B cell (primary cell): ENCODE results near the gene ANKDD1B. TPM values are rescaled to one million over a fixed set of nuclear protein-coding genes. Genes with fewer than 3 reads are reported as not detected.
A peak's percentile ranks its signal among the peaks of the same experiment; 100 is the strongest.

ENCODE experiments used
- ATAC-seq: fragments of 200-7000 bp; cut with Tn5 transposase; one replicate; pipeline ENCODE4 v1.10.0; 2021; ENCODE audit warnings: low read depth, mild to moderate bottlenecking, moderate number of reproducible peaks, moderate library complexity
- CTCF ChIA-PET: fragments of 350-600 bp; sonication (Branson Sonifier 250); formaldehyde crosslinking; loops from one replicate; lab custom pipeline; 2021; ENCODE audit warnings: antibody characterized with exemption, inconsistent platforms; lab: Charles Lee
- POLR2A ChIA-PET: fragments of 350-600 bp; sonication (Branson Sonifier 250); formaldehyde crosslinking; loops from one replicate; lab custom pipeline; 2021; ENCODE audit warnings: antibody characterized with exemption; lab: Charles Lee
- DNase-seq: peaks from one replicate; pipeline ENCODE4 v3.0.0; 2013
- H2AFZ ChIP-seq: 2 replicates; pipeline ENCODE4 v1.6.1; 2012; ENCODE audit warnings: mild to moderate bottlenecking, low read depth, low read length; ENCODE audit not compliant: insufficient read depth, poor library complexity, severe bottlenecking
- H3K27ac ChIP-seq, 2 donors: 1 replicate in 1 of 2; 2 replicates in 1 of 2; pipeline ENCODE4 v1.5.1; 2012 to 2013; ENCODE audit warnings: low read length in 2 of 2, mild to moderate bottlenecking in 2 of 2, moderate library complexity in 1 of 2
- H3K27me3 ChIP-seq, 4 experiments: fragments of 200-600 bp in 1 of 4; sonication (generic) in 1 of 4; replicated peaks in 1 of 4; 1 replicate in 2 of 4; 2 replicates in 2 of 4; pipeline versions ENCODE4 v1.6.1 to v1.7.0; 2013 to 2016; ENCODE audit warnings: low read length in 3 of 4, mild to moderate bottlenecking in 2 of 4, mixed read lengths in 1 of 4, moderate library complexity in 1 of 4; ENCODE audit not compliant: insufficient read depth in 4 of 4, control insufficient read depth in 3 of 4; ENCODE audit errors: control extremely low read depth in 1 of 4
- H3K36me3 ChIP-seq, 2 experiments: replicated peaks in 1 of 2; 1 replicate in 1 of 2; 2 replicates in 1 of 2; pipeline versions ENCODE4 v1.6.1 to v1.7.1; 2013; ENCODE audit warnings: low read length in 1 of 2; ENCODE audit not compliant: insufficient read depth in 2 of 2, control insufficient read depth in 1 of 2; ENCODE audit errors: control extremely low read depth in 1 of 2, extremely low read depth in 1 of 2
- H3K4me1 ChIP-seq, 2 donors: fragments of 200-600 bp in 1 of 2; sonication (generic) in 1 of 2; 1 replicate in 1 of 2; 2 replicates in 1 of 2; pipeline versions ENCODE4 v1.5.1 to v1.6.1; 2013 to 2017; ENCODE audit warnings: low read length in 2 of 2; ENCODE audit not compliant: control insufficient read depth in 2 of 2, insufficient read depth in 2 of 2
- H3K4me2 ChIP-seq: replicated peaks from 2 replicates; pipeline ENCODE3; 2012; ENCODE audit warnings: mild to moderate bottlenecking, low read depth, low read length; ENCODE audit not compliant: poor library complexity, severe bottlenecking
- H3K4me3 ChIP-seq, 5 experiments: fragments of 200-600 bp in 1 of 5; sonication (generic) in 1 of 5; 1 replicate in 3 of 5; 2 replicates in 2 of 5; pipeline versions ENCODE4 v1.5.1 to v1.7.0; 2011 to 2016; ENCODE audit warnings: low read length in 4 of 5, mild to moderate bottlenecking in 4 of 5, low read depth in 2 of 5, control low read depth in 1 of 5, moderate library complexity in 1 of 5; ENCODE audit not compliant: insufficient read depth in 1 of 5; ENCODE audit errors: control extremely low read depth in 1 of 5, extremely low read depth in 1 of 5
- H3K79me2 ChIP-seq: fragments of 200-600 bp; sonication (generic); one replicate; pipeline ENCODE4 v1.6.0; 2016; ENCODE audit warnings: low read length; ENCODE audit not compliant: control insufficient read depth, insufficient read depth
- H3K9ac ChIP-seq: fragments of 200-600 bp; sonication (generic); 2 replicates; pipeline ENCODE4 v1.6.1; 2017; ENCODE audit warnings: mild to moderate bottlenecking, low read length, moderate library complexity
- H3K9me3 ChIP-seq, 3 donors: one replicate each; pipeline versions ENCODE4 v1.6.1 to v1.7.1; 2013; ENCODE audit warnings: low read length in 2 of 3; ENCODE audit not compliant: control insufficient read depth in 2 of 3, insufficient read depth in 1 of 3; ENCODE audit errors: control extremely low read depth in 1 of 3
- H4K20me1 ChIP-seq: 2 replicates; pipeline ENCODE4 v1.6.0; 2012; ENCODE audit warnings: mild to moderate bottlenecking, low read length; ENCODE audit not compliant: insufficient read depth, control insufficient read depth, poor library complexity, severe bottlenecking
- H3K27ac Mint-ChIP-seq: one replicate; pipeline ENCODE4 v1.8.0; 2021; ENCODE audit warnings: mixed read lengths
- H3K27me3 Mint-ChIP-seq: one replicate; pipeline ENCODE4 v1.8.0; 2021; ENCODE audit warnings: mixed read lengths
- H3K4me1 Mint-ChIP-seq: one replicate; pipeline ENCODE4 v1.8.0; 2021; ENCODE audit warnings: mixed read lengths
- H3K4me3 Mint-ChIP-seq: one replicate; pipeline ENCODE4 v1.8.0; 2021; ENCODE audit warnings: mixed read lengths
- H3K9me3 Mint-ChIP-seq: one replicate; pipeline ENCODE4 v1.8.0; 2022; ENCODE audit warnings: mixed read lengths; ENCODE audit not compliant: insufficient read depth
- EZH2 ChIP-seq: IDR thresholded peaks from 2 replicates; pipeline ENCODE4 v1.6.1; 2012; ENCODE audit warnings: borderline replicate concordance, low read depth, mild to moderate bottlenecking, moderate library complexity, low read length; ENCODE audit not compliant: insufficient read depth, poor library complexity, severe bottlenecking
- WGBS: methylation state at CpG from one replicate; pipeline ENCODE4 v1.1.5; 2013; ENCODE audit warnings: missing lambda C conversion rate; ENCODE audit not compliant: insufficient coverage; 5-methylcytosine and 5-hydroxymethylcytosine counted together
- intact Hi-C: fragments of 100-400 bp; cut with micrococcal nuclease; formaldehyde crosslinking; loops from one replicate; pipeline ENCODE4 v1.10.0; 2022
- polyA plus RNA-seq: library from polyadenylated mRNA; depleted of rRNA; stranded (reverse); fragments of >200 nt; gene quantifications from 2 replicates; pipeline ENCODE4 v1.2.3, GENCODE V29; 2012
- total RNA-seq, 2 donors: library from RNA; stranded (reverse); fragments of 120-200 nt in 1 of 2; gene quantifications; 1 replicate in 1 of 2; 2 replicates in 1 of 2; pipeline versions ENCODE4 v1.2.3 to v1.2.4, GENCODE V29; 2013 to 2022
- TF ChIP-seq, protein P1 (sequence below): fragments of 200-600 bp; IDR thresholded peaks from one replicate; pipeline ENCODE4 v1.8.0; 2022; ENCODE audit warnings: antibody characterized with exemption, mild to moderate bottlenecking

ANKDD1B gene
- total and polyA plus RNA-seq, 2 donors (not counting 1 experiment from before 2014, with no cell fraction given): 0.30 to 1.1 TPM

DNA sequence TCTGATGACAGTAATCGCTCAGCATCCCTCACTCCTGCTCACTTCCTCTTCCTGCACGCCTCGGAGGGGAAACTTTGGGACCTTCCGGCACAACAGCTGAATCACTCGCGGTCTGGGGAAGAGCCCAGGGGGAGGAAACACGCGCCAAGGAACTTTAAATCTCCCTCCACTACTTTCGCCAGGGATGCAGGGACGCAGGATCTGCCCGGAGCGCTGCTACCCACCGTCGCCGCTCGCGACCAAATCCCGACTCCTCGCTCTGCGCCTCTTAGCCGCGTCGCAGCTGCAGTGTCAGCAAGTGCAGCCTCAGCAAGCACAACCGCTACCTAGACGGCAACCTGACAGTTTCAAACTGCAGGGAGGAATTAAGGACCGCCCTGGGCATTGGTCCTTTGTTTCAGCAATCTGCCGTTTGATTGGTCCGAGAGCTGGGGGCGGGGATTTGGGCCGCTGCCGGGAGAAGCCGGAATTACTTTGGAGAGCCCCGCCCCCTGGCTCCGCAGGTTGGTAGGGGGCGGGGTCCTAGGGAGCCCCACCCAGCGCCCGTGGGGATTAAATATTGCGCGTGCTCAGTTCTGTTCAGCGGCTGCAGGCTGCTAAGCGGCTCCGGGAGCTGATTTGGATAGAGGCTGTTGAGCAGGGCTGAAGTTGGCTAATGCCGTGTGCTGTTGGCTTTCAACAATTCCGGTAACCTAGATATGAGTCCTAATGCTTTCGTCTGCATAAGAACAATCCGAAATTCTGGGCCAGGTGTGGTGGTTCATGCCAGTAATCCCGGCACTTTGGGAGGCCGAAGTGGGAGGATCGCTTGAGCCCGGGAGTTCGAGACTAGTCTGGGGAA is 106.0 kb downstream of the ANKDD1B start, which contains the start of gene POC5:
TSS of gene POC5 (minus strand) at position 356 of the 841 bp plus-strand sequence. CDS start 4,500 bp downstream, outside the sequence.
- Histone ChIP-seq H3K9me3 (peaks cover 0 to 11% (median 0%) of the 10 kb centered on the region in 3 donors), H3K27ac (peak within 1 kb of the TSS; percentile 80 to 85), H3K36me3 (peaks cover under 1% of the 10 kb centered on the region in 2 experiments), H3K27me3 (peaks cover 0 to 4% (median 0%) of the 10 kb centered on the region in 4 experiments), H3K4me2 (peak within 1 kb of the TSS; percentile 82), H3K9ac (peak within 1 kb of the TSS; percentile 93), H4K20me1 (peaks cover 8% of the 10 kb centered on the region), H3K79me2 (peaks cover 42% of the 10 kb centered on the region), H2AFZ (peak within 1 kb of the TSS; percentile 89), H3K4me1 (peaks cover 12 to 18% of the 10 kb centered on the region in 2 donors), H3K4me3 (peak within 1 kb of the TSS; percentile 80 to 99 (median 89))
- POLR2A ChIA-PET: interaction anchor here (0.6 to 1.0 kb wide), 2 partner anchors 25 to 40 kb away, joined by 3 to 6 read pairs; no protein-coding TSS in a partner anchor
- Mint-ChIP-seq H3K4me3 (peak within 1 kb of the TSS; percentile 100), H3K4me1 (peaks cover 37% of the 10 kb centered on the region), H3K27me3 (peaks cover 6% of the 10 kb centered on the region), H3K27ac (peak within 1 kb of the TSS; percentile 99), H3K9me3 (no peaks in the 10 kb centered on the region)
- intact Hi-C loops: loop anchor here (1.0 to 5.0 kb wide), 5 partner anchors 206 to 1033 kb away; partner anchors contain the start of genes CERT1, HEXB, HMGCR and IQGAP2
- DNase-seq: peak; percentile 98
- WGBS: 2% methylated on average over 45 of the region's 51 CpGs
- peak; percentile 95 for ATAC-seq
- TF ChIP-seq, protein P1, sequence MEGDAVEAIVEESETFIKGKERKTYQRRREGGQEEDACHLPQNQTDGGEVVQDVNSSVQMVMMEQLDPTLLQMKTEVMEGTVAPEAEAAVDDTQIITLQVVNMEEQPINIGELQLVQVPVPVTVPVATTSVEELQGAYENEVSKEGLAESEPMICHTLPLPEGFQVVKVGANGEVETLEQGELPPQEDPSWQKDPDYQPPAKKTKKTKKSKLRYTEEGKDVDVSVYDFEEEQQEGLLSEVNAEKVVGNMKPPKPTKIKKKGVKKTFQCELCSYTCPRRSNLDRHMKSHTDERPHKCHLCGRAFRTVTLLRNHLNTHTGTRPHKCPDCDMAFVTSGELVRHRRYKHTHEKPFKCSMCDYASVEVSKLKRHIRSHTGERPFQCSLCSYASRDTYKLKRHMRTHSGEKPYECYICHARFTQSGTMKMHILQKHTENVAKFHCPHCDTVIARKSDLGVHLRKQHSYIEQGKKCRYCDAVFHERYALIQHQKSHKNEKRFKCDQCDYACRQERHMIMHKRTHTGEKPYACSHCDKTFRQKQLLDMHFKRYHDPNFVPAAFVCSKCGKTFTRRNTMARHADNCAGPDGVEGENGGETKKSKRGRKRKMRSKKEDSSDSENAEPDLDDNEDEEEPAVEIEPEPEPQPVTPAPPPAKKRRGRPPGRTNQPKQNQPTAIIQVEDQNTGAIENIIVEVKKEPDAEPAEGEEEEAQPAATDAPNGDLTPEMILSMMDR: no peak
- TF ChIP-seq EZH2: no peak
- CTCF ChIA-PET: interaction anchor here (0.9 kb wide), 1 partner anchor 480 kb away, joined by 5 read pairs; no protein-coding TSS in a partner anchor
